Islet of Langerhans (tissue), 1 donor: ENCODE data around the gene USP17L21.
"Not testable (repeated sequence)": the region's sequence is repeated elsewhere in the genome, so short reads cannot be mapped to it uniquely, and the experiment has no call there.

Experiments used
- FAIRE-seq: peaks from one replicate; lab custom pipeline; 2011; peaks lifted over from hg19 to GRCh38; lab: Jason Lieb, UNC

Gene USP17L21, protein sequence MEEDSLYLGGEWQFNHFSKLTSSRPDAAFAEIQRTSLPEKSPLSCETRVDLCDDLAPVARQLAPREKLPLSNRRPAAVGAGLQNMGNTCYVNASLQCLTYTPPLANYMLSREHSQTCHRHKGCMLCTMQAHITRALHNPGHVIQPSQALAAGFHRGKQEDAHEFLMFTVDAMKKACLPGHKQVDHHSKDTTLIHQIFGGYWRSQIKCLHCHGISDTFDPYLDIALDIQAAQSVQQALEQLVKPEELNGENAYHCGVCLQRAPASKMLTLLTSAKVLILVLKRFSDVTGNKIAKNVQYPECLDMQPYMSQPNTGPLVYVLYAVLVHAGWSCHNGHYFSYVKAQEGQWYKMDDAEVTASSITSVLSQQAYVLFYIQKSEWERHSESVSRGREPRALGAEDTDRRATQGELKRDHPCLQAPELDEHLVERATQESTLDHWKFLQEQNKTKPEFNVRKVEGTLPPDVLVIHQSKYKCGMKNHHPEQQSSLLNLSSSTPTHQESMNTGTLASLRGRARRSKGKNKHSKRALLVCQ

GRCh38 chr4:9262572-9262971 lies at the start of gene USP17L21:
TSS of gene USP17L21 (plus strand) at chr4:9262872. CDS start at chr4:9262872, 0 bp downstream.
- FAIRE-seq: not testable (repeated sequence)

DNA sequence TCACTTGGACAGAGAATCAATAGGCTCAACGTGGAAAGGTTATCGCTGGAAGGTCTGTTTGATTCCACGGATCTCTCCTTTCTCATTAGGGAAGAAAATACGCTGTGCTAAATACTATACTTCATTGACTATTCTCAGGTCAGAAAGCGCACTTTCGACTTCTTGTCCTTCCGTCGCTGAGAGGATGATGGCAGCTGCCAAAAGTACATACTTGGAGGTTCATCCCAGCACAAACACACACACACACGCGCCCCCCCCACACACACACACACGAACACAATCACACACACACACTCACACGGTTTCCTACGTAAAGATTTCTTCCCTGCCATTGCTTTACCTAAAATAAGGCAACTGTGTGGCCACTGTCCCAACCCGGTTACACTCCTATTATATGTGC lies 48.0 kb upstream of the USP17L21 start:
- not testable (repeated sequence) for FAIRE-seq

GRCh38 chr4:9215105-9215504 lies 47.6 kb upstream of the USP17L21 start, which contains the start of gene USP17L11:
TSS of gene USP17L11 (plus strand) at chr4:9215405. CDS start at chr4:9215405, 0 bp downstream.
- not testable (repeated sequence) for FAIRE-seq

- not testable (repeated sequence) for FAIRE-seq
Observed at GRCh38 chr4:9219852-9220251, 42.8 kb upstream of the USP17L21 start, which contains the start of gene USP17L12. TSS of gene USP17L12 (plus strand) at chr4:9220152. CDS start at chr4:9220152, 0 bp downstream.

DNA sequence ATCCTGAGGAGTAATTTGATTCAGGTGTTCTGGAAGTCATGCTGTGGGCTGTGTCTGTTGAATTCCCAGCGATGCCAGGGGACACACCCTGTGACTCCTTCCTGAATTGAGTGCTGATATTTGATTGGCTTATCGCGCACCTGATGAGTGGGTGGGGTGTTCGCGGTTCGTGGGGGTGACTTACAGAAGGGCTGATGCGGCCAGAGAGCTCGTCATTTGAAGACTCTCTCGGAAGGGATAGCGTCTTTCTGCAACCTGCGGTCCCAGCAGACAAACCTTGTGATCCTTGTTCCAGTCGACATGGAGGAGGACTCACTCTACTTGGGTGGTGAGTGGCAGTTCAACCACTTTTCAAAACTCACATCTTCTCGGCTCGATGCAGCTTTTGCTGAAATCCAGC lies 38.1 kb upstream of the USP17L21 start, which contains the start of gene USP17L13:
USP17L13 (plus strand) TSS at position 301 of the 400 bp plus-strand sequence; CDS start at position 301, 0 bp downstream.
- FAIRE-seq: not testable (repeated sequence)

GRCh38 chr4:9230249-9230648 lies 32.4 kb upstream of the USP17L21 start:
- FAIRE-seq: not testable (repeated sequence)

DNA sequence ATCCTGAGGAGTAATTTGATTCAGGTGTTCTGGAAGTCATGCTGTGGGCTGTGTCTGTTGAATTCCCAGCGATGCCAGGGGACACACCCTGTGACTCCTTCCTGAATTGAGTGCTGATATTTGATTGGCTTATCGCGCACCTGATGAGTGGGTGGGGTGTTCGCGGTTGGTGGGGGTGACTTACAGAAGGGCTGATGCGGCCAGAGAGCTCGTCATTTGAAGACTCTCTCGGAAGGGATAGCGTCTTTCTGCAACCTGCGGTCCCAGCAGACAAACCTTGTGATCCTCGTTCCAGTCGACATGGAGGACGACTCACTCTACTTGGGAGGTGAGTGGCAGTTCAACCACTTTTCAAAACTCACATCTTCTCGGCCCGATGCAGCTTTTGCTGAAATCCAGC lies 28.6 kb upstream of the USP17L21 start, which contains the start of gene USP17L15:
USP17L15 (plus strand) TSS at position 301 of the 400 bp plus-strand sequence; CDS start at position 301, 0 bp downstream.
- not testable (repeated sequence) for FAIRE-seq

DNA sequence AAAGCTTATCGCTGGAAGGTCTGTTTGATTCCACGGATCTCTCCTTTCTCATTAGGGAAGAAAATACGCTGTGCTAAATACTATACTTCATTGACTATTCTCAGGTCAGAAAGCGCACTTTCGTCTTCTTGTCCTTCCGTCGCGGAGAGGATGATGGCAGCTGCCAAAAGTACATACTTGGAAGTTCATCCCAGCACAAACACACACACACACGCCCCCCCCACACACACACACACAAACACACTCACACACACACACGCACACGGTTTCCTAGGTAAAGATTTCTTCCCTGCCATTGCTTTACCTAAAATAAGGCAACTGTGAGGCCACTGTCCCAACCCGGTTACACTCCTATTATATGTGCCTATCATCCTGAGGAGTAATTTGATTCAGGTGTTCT lies 24.2 kb upstream of the USP17L21 start:
- not testable (repeated sequence) for FAIRE-seq

- FAIRE-seq: not testable (repeated sequence)
Observed at GRCh38 chr4:9243579-9243978, 19.1 kb upstream of the USP17L21 start, which contains the start of gene USP17L17. TSS of gene USP17L17 (plus strand) at chr4:9243879. CDS start at chr4:9243879, 0 bp downstream.

DNA sequence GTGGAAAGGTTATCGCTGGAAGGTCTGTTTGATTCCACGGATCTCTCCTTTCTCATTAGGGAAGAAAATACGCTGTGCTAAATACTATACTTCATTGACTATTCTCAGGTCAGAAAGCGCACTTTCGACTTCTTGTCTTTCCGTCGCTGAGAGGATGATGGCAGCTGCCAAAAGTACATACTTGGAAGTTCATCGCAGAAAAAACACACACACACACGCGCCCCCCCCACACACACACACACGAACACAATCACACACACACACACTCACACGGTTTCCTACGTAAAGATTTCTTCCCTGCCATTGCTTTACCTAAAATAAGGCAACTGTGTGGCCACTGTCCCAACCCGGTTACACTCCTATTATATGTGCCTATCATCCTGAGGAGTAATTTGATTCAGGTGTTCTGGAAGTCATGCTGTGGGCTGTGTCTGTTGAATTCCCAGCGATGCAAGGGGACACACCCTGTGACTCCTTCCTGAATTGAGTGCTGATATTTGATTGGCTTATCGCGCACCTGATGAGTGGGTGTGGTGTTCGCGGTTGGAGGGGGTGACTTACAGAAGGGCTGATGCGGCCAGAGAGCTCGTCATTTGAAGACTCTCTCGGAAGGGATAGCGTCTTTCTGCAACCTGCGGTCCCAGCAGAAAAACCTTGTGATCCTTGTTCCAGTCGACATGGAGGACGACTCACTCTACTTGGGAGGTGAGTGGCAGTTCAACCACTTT lies 14.6 kb upstream of the USP17L21 start, which contains the start of gene USP17L18:
USP17L18 (plus strand) TSS at position 678 of the 728 bp plus-strand sequence; CDS start at position 678, 0 bp downstream.
- FAIRE-seq: not testable (repeated sequence)

DNA sequence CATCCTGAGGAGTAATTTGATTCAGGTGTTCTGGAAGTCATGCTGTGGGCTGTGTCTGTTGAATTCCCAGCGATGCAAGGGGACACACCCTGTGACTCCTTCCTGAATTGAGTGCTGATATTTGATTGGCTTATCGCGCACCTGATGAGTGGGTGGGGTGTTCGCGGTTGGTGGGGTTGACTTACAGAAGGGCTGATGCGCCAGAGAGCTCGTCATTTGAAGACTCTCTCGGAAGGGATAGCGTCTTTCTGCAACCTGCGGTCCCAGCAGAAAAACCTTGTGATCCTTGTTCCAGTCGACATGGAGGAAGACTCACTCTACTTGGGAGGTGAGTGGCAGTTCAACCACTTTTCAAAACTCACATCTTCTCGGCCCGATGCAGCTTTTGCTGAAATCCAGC lies 9.6 kb upstream of the USP17L21 start, which contains the start of gene USP17L19:
USP17L19 (plus strand) TSS at position 301 of the 400 bp plus-strand sequence; CDS start at position 301, 0 bp downstream.
- not testable (repeated sequence) for FAIRE-seq

GRCh38 chr4:9257824-9258223 lies 4.8 kb upstream of the USP17L21 start, which contains the start of gene USP17L20:
TSS of gene USP17L20 (plus strand) at chr4:9258124. CDS start at chr4:9258124, 0 bp downstream.
- FAIRE-seq: not testable (repeated sequence)

DNA sequence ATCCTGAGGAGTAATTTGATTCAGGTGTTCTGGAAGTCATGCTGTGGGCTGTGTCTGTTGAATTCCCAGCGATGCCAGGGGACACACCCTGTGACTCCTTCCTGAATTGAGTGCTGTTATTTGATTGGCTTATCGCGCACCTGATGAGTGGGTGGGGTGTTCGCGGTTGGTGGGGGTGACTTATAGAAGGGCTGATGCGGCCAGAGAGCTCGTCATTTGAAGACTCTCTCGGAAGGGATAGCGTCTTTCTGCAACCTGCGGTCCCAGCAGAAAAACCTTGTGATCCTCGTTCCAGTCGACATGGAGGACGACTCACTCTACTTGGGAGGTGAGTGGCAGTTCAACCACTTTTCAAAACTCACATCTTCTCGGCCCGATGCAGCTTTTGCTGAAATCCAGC lies 4.6 kb downstream of the USP17L21 start, which contains the start of gene USP17L22:
USP17L22 (plus strand) TSS at position 301 of the 400 bp plus-strand sequence; CDS start at position 301, 0 bp downstream.
- not testable (repeated sequence) for FAIRE-seq

GRCh38 chr4:9271719-9272118 lies 9.0 kb downstream of the USP17L21 start:
- FAIRE-seq: not testable (repeated sequence)
